GM19395 (cell line): ENCODE results near the gene DMXL2.
A peak's percentile ranks its signal among the peaks of the same experiment; 100 is the strongest.
"Not testable (repeated sequence)": the region's sequence is repeated elsewhere in the genome, so short reads cannot be mapped to it uniquely, and the experiment has no call there.

Experiments
- ATAC-seq: cut with Tn5 transposase; IDR thresholded peaks from one replicate; pipeline ENCODE4 v1.9.1; 2021; ENCODE audit warnings: mild to moderate bottlenecking, moderate library complexity; ENCODE audit not compliant: unreplicated experiment

The DMXL2 gene

GRCh38 chr15:51622604-51623370 lies at the start of gene DMXL2:
Gene DMXL2, minus strand, starts transcription at chr15:51622771. Its CDS starts 226 bp downstream, at chr15:51622545.
- peak; percentile 43 for ATAC-seq

GRCh38 chr15:51672155-51672687 lies 49.6 kb upstream of the DMXL2 start:
- ATAC-seq: no peak

- ATAC-seq: no peak
Measured at GRCh38 chr15:51669381-51669780, 46.8 kb upstream of the DMXL2 start.

GRCh38 chr15:51668446-51668845 lies 45.9 kb upstream of the DMXL2 start:
- ATAC-seq: no peak

- no peak for ATAC-seq
Measured at GRCh38 chr15:51667478-51667877, 44.9 kb upstream of the DMXL2 start.

GRCh38 chr15:51661072-51661471 lies 38.5 kb upstream of the DMXL2 start:
- no peak for ATAC-seq

GRCh38 chr15:51658664-51659063 lies 36.1 kb upstream of the DMXL2 start:
- ATAC-seq: no peak

- not testable (repeated sequence) for ATAC-seq
Measured at GRCh38 chr15:51655401-51656057, 33.0 kb upstream of the DMXL2 start.

- ATAC-seq: no peak
Measured at GRCh38 chr15:51652084-51652668, 29.6 kb upstream of the DMXL2 start.

GRCh38 chr15:51649659-51650521 lies 27.3 kb upstream of the DMXL2 start:
- ATAC-seq: no peak

- ATAC-seq: not testable (repeated sequence)
Measured at GRCh38 chr15:51648643-51649042, 26.1 kb upstream of the DMXL2 start.

GRCh38 chr15:51648101-51648500 lies 25.5 kb upstream of the DMXL2 start:
- not testable (repeated sequence) for ATAC-seq

GRCh38 chr15:51647128-51647562 lies 24.6 kb upstream of the DMXL2 start:
- ATAC-seq: no peak

GRCh38 chr15:51642696-51643095 lies 20.1 kb upstream of the DMXL2 start:
- ATAC-seq: no peak

GRCh38 chr15:51641490-51642130 lies 19.0 kb upstream of the DMXL2 start:
- no peak for ATAC-seq

- no peak for ATAC-seq
Measured at GRCh38 chr15:51634591-51635198, 12.1 kb upstream of the DMXL2 start.

GRCh38 chr15:51629612-51630011 lies 7.0 kb upstream of the DMXL2 start:
- ATAC-seq: no peak

GRCh38 chr15:51625236-51625635 lies 2.7 kb upstream of the DMXL2 start:
- ATAC-seq: peak; percentile 48

- ATAC-seq: no peak
Measured at GRCh38 chr15:51624022-51624421, 1.5 kb upstream of the DMXL2 start.
